Hematopoietic multipotent progenitor cell treated with erythropoietin and hydrocortisone succinate and interleukin-3 and kit ligand, for 6 days (in vitro differentiated cells): Measurements from ENCODE around the gene PPM1B.
A peak's percentile ranks its signal among the peaks of the same experiment; 100 is the strongest.
"Not testable (repeated sequence)": the region's sequence is repeated elsewhere in the genome, so short reads cannot be mapped to it uniquely, and the experiment has no call there.

Experiments
- DNase-seq: peaks from one replicate; pipeline ENCODE4 v3.0.0-alpha.2; 2015

The PPM1B gene

DNA sequence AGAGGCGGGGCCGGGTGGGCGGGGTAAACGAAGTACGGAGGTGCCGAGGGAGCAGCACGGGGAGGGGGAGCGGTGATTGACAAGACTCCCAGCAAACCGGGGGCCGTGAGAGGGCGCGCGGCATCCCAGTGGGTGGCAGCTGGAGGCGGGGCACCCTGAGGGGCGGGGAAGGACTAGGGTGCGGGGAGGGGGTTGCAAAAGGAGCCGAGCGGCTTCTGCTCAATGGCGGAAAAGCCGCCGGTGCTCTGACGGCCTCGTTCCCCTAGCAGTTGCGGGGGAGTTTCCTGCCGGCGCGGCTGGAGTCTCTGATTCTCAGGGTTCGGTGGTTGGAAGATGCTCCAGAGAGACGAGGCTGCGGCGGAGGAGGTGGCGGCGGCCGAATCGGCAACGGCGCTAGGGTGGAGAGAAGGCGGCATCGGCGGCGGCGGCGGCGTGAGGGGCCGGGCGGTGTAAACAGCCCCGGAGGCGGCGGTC is at the start of gene PPM1B:
Gene PPM1B, plus strand, starts transcription at position 195 of the 474 bp plus-strand sequence. CDS start 32,325 bp downstream, outside the sequence.
- no peak for DNase-seq

DNA sequence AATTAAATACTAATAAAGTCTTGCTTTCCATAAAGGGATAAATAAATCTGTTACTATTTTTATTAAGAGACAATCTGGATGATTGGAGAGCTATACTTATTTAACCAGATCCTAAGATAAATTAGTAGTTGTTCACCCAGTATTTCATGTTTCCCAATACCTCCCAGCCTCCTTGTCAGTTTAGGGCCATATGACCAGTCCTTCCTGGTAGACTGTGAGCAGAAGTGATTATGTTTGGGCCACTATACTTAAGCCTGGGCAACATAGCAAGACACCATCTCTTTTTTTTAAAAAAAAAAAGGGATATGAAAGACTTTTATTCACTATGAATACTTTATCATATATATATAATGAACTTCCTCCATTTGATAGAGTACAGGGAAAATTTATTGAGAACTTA is 48.8 kb upstream of the PPM1B start:
- DNase-seq: no peak

DNA sequence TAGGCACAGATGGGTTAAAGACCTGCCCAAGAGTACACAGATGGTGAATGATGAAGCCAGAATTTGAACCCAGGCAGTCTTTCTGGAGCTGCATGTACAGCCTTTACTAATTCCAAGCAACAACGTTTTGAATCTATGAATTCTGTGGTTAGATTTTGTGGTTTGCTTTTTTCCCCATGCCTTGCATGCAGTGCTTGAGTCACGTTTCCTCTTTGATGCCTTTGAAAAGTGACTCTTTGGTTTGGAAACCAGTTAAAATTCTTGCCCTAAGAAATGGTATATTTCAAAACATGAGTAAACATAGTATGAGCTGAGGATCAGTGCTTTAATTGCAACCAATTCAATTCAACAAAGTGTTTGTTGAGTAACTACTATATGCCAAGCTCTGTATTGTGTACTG is 48.2 kb upstream of the PPM1B start:
- peak; percentile 51 for DNase-seq

DNA sequence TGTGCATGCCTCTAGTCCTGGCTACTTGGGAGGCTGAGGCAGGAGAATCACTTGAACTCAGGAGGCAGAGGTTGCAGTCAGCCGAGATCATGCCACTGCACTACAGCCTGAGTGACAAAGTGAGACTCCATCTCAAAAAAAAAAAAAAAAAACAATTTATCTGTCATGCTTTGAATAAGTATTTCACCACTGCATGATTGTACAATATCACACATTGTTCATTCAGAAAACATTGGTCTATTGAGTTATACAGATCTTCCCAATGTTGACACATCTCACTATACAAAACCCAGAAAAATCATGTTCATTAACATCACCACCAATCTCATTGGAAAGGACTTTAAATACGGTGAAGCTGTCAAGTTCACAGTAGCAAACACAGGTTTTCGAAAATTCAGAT is 46.8 kb upstream of the PPM1B start:
- no peak for DNase-seq

DNA sequence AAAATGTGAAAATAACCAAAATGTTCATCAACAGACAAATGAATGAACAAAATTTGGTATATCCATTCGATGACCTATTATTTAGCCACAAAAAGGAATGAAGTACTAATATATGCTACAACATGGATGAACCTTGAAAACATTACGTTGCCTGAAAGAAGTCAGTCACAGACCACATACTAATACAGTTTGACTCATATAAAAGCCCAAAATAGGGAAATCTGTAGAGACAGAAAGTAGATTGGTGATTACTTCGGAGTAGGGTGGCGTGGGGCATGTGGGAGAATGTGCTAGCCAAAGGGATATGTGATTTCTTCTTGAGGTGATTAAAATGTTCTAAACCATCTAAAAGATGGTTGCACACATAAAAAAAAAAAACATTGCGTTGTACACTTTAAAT is 44.2 kb upstream of the PPM1B start:
- DNase-seq: no peak

DNA sequence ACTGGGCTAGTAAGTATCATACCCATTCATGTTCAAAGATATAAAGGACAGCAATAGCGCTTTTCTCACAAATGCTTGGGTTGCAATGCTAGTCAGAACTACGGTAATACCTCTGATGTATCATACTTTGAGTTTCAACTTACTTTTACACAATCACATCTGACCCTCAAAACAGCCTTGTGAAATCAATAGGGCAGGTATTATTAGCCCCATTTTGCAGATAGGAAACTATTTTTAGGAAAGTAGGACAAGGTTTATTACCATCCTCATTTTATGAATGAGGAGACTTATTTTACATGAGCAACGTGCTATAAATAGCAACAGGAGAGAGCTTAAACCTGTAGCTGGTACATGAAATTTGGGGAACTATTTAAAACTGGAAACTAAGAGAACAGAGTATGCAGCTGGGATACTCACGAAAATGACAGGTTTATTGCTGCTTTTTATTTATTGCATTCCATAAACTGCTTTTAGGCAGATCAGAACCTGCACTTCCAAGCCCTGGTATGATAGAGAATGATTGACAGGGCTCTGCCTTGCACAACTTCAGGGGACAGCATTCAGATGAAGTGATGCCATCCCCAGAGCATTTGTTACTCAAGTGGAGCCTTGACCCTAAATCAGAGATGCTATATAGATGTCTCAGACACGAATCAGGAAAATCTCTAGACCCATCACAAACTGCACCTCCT is 42.4 kb upstream of the PPM1B start:
- DNase-seq: no peak

DNA sequence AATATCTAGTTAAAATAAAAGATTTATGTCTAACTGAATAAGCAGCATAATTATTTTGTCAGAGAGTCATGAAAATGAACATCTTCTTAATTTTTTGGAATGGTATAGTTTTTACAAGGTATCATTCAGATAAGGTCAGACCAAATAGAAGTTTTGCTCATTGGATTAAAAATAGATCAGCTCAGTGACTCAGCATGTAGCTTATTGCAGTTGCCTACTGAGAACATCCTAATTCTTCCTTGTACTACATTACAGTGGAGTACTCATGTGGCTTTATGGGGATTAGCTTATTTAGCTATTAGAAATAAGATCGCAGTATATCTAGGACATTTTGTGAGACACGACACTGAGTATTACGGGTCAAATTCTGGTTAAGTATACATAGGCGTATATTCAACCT is 38.2 kb upstream of the PPM1B start:
- peak; percentile 41 for DNase-seq

DNA sequence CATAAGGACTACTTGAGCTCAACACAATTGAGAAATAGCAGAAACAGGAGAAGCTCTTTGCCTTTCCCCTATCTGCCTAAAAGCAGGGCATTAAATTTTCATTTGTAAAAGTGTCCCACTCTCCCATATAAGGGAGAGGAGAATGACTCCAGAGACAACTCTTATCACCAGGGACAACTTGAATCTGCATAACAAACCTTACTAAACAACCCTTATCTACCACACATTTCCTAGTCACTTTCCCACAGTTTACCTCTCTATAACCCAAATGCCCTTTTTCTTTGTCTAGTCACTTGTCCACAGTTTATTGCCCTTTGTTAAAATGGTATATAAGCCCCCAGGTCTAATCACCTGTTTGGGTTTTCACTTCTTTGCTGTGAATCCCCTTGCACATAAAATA is 37.5 kb upstream of the PPM1B start:
- DNase-seq: peak; percentile 38

DNA sequence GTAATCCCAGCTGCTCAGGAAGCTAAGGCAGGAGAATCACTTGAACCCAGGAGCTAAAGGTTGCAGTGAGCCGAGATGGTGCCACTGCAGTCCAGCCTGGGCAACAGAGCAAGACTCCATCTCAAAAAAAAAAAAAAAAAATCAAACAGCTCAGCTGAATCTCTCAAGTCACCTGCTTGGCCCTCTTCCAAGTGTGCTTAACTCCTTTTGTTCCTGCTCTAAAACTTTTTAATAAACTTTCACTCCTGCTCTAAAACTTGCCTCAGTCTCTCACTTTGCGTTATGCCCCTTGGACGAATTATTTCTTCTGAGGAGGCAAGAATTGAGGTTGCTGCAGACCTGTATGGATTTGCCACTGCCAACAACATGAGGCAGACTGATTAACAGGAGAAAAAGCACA is 35.1 kb upstream of the PPM1B start:
- DNase-seq: not testable (repeated sequence)

DNA sequence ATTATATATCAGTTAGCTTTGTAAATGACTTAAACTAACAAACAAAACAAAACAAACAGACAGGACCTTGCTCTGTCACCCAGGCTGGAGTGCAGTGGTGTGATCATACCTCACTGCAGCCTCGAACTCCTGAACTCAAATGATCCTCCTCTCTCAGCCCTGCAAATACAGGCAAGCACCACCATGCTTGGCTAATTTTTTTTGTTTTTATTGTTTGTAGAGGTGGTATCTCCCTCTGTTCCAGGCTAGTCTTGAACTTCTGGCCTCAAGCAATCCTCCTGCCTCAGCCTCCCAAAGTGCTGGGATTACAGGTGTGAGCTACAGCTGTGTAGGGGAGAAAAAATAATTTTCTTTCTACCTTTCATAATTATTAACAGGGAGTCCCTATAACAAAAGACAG is 33.8 kb upstream of the PPM1B start:
- no peak for DNase-seq

DNA sequence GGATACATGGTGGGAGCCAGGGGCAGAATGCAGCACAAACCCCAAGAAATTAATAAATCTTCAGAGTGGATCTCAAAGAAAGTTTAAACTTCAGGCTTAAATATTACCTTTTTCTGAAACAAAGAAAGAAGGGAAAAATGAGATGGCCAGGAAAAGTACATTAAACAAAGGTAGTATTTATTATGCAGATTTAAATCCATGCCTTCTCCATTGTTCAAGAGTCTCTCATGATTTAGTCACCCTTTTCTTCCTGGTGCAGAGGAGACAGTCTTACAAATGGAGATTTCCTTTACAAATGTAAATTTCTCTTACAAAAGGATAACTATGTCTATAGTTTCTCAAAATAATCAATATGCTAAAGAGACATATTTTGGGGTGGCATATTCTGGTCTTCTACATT is 33.4 kb upstream of the PPM1B start:
- no peak for DNase-seq

DNA sequence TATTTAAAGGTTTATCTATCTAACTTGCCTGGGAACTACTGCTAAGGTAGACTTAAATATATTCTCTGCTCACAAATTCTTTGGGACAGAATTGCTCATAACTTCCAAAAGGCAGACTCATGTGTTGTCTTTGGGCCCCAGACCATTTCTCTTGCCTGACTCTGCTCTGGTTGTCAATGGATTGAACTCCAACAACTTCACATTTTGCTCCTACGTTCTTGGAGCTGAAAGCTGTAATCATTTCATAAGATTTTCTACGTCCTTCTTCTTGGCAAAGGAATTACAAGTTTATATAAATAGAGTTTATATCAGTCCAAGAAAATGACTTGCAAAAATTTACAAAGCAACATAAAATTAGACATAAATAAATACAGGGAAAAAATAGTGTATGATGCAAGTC is 32.9 kb upstream of the PPM1B start:
- DNase-seq: no peak

DNA sequence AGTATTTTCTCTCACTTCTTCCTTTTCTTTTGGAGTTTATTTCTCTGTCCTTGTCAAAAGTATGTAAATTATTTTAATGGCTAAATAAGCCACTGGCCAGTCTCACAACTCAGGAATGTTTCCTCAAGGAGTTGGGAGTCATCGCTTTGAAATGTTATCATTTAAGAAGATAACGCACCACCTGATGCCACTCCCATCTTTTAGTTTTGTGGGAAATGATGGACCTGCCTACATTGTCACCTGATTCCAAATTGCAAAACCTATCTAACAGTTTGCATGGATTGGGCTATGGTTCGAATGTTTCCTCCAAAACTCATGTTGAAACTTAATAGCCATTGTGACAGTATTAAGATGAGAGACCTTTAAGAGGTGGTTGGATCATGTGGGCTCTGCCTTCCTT is 32.4 kb upstream of the PPM1B start:
- no peak for DNase-seq

DNA sequence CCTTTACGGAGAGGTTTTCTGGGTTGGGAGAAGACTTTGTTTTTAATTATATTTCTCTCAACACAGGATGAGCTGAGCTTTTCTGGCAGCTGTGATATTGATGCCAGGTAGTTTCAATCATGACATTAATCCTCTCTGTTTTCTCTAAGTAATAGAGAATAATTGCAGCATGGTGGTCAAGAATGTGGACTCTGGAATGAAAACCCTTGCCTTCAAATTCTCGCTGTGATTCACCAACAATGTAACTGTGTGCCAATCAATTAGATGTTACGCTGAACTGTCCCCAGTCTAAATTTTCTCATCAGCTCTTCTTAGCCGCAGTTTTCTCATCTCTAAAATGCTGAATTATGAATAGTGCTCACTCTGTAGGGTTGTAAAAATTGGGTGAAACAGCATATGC is 31.6 kb upstream of the PPM1B start:
- DNase-seq: no peak

DNA sequence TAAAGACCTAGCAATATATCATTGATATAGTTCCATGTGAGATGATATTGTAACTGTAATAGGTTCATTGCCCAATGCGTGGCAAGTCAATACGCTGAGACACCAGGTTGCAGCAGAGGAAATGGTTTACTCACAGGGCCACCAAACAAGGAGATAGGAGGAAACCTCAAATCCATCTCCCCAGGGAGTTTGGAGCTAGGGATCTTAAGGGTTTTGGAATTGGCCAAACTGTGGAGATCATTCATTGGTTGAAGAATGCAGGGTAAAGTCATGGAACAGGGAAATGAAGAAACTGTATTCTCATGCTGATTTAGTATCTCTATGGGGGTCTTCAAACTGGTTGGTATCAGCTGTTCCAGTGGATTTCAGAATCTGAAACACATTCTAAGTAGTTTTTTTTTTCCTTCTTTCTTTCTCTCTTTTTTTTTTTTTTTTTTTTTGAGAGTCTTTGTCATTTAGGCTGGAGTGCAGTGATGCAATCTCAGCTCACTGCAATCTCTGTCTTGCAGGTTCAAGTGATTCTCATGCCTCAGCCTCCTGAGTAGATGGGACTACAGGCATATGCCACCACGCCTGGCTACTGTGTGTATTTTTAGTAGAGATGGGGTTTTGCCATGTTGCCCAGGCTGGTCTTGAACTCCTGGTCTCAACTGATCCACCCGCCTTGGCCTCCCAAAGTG is 30.7 kb upstream of the PPM1B start:
- no peak for DNase-seq

DNA sequence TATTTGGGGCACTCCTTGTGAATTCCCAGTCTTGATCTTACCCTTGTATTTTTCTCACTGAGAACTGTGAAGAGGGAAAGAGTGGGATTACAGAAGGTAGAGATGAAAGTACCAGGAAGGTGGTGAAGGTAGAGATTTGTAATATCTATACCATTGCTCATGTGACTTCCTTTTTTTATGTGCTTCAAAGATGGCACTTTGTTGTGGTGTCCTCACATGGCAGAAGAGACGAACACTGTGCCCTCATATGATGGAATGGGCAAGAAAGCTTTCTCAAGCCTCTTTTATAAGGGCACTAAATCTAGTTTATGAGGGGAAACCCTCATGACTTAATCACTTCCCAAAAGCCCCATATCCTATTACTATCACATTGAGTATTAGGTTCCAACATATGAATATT is 28.9 kb upstream of the PPM1B start:
- no peak for DNase-seq

DNA sequence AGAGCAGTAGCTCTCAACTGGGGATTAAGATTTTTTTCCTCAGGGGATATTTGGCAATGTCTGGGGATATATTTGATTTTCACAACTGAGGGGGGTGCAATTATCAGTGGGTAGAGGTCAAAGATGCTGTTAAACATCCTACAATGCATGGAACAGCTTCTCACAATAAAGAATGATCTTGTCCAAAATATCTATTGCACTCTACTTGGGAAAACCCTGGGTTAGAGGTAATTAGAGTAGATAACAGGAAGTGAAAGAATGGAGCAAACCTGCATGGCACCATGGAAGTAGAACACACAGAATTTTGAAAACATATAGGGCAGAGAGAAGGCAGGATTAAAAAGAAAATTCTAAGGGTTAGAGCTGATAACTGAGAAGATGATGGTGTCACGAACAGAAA is 26.4 kb upstream of the PPM1B start:
- DNase-seq: no peak

DNA sequence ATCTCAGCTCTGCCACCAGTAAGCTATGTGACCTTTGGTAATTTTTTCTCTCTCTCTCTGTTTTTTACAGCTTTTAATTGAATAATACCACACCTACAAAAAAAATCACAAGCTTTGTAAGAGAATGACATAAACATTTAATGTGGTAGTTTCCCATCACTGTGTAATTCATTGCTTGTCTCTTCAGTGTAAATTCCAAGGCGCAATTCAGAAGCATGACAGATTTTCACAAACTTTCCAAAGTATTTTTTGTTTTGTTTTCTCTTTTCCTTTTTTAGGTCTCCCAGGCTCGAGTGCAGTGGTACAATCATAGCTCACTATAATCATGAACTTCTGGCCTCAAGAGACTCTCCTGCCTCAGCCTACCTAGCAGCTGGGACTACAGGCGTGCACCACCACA is 25.0 kb upstream of the PPM1B start:
- no peak for DNase-seq

DNA sequence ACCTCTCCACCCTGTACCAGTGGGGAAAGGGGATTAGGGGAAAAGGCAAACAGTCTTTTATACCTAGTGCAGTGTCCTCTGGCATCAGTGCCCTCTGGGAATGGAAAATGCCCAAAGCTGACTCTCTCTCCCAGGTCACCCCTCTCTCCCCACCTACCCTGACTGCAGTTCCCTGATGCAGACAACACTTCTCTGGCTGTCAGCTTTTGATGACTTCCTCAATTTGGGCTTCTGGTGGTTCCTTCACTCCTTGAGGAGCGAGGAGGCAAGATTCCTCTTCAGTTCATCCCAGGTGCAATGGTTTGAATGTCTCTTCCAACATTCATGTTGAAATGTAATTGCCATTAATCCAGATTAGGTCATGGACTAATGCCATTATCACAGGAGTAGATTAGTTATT is 19.7 kb upstream of the PPM1B start:
- no peak for DNase-seq

DNA sequence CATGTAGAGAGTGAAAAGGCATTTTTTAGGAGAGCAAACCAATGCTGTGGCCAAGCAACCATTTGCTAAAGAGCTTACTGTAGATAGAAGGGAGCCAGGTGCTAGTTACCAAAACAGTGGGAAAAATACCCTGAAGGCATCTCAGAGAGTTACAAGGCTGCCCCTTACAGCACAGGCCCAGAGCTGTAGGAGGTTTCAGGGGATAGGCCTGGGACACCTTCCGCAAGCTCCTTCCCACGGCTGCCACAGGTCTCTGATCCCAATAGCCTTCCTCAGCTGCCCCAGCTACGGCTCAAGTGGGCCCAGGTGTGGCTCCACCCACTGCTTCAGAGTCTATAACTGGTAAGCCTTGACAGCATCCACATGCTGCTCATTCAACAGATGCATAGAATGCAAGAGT is 18.2 kb upstream of the PPM1B start:
- no peak for DNase-seq

DNA sequence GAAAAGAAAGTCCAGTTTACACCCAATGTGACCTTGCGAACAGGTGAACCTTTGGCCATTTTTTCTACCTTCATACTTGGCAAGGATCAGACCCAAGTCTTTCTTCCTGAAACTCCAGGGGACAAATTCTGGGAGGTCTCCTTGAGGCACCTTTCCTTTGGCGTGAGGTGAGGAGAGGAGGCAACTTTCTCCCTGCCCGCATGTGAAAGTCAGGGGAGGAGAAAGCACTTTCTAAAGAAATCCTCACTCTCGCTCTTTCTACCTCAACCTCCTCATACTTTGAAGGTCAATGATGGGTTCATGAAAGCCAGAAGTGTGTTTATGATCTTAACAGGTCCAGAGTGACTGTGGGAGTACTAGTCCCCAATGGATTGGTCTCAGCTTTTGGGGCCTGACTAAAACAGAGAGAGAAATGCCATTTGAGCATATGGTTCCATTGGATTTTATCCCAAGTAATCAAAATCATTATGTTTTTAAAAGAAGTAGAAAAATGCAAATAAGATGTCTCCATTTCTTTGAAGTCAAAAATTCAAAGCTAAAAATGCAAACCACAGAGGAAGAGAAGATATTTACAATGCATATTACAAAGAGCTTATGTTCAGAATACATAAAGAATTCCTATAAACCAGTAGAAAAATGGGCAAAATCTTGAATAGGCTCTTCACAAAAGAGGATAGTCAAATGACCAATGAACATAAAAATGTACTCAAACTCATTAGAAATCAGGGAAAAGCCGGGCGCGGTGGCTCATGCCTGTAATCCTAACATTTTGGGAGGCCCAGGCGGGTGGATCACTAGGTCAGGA is 15.6 kb upstream of the PPM1B start:
- no peak for DNase-seq

DNA sequence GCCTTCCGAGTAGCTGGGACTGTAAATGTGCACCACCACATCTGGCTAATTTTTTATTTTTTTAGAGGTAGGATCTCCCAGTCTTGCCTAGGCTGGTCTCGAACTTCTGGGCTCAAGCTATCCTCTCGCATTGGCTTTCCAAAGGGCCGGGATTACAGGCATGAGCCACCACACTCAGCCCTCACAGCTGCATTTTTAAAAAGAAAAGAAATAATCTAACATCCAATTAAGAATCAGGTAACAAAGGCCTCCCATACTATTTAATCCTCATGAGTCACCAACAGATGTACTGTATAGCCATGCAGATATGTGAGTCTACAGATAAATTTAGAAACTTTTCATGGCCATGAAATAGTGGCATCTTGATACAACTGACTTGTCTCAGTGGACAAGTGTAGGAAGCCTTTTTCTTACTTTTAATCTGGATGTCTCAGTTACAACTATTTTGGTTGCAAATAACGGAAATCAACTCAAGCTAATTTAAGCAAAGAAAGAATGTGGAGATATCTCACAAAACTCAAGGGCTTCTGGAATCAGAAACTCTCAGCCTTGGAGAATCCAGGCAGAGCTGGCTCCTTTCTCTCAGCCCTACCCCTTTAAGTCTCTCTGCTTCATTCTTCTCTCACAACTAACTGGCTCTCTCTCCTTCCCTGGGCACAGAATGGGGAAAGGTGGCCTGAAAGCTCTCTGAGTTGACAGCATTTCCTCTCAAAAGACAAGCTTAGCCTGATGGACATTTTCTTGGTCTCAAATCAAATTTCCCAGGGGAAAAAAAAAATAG is 12.8 kb upstream of the PPM1B start:
- peak; percentile 34 for DNase-seq

DNA sequence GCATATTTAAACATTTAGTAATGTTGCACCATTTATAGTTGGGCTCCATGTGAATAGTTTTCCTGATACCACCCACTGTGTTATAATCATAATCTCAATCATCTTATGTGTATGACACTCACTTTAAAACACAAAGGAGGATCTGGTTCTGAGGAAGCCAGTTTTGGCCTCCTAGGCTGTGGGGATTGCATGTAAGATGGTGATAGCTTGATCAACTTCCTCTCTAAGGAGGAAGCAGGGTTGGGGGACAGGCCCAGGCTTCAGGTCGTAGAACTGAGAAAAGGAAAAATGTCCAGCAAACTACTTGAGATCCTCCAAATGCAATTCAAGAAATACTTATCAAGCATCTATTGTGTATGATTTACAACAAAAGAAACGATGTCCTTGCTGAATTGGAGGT is 4.9 kb upstream of the PPM1B start:
- DNase-seq: no peak
